HL-60 (cell line): Measurements from ENCODE around the gene MXD1.
A peak's percentile ranks its signal among the peaks of the same experiment; 100 is the strongest.

ENCODE experiments used
- DNase-seq, 2 experiments: peaks; one replicate each; pipeline ENCODE4 v3.0.0-alpha.2; 2010 to 2020; ENCODE audit warnings: low read depth in 1 of 2, low spot score in 1 of 2
- H3K27ac ChIP-seq: fragments of 250-450 bp; sonication (Bioruptor Pico); replicated peaks from 2 replicates; pipeline ENCODE4 v1.5.1; 2020; ENCODE audit warnings: mild to moderate bottlenecking, moderate library complexity
- H3K27me3 ChIP-seq: fragments of 250-450 bp; sonication (Bioruptor Pico); 2 replicates; pipeline ENCODE4 v1.5.1; 2021; ENCODE audit warnings: mild to moderate bottlenecking, moderate library complexity; ENCODE audit not compliant: insufficient read depth, poor library complexity, severe bottlenecking
- H3K4me3 ChIP-seq: replicated peaks from 2 replicates; pipeline ENCODE4 v1.5.1; 2011; ENCODE audit warnings: mild to moderate bottlenecking, control low read depth, low read length; ENCODE audit not compliant: insufficient read depth
- CTCF ChIP-seq: IDR thresholded peaks from one replicate; pipeline ENCODE4 v1.5.1; 2011; ENCODE audit warnings: low read length, control low read depth, inconsistent platforms; ENCODE audit not compliant: insufficient read depth
- GABPA ChIP-seq: IDR thresholded peaks from 2 replicates; pipeline ENCODE4 v1.6.1; 2012; ENCODE audit warnings: low read depth
- POLR2AphosphoS5 ChIP-seq: IDR thresholded peaks from 2 replicates; pipeline ENCODE4 v1.6.1; 2012; ENCODE audit warnings: low read depth
- REST ChIP-seq: IDR thresholded peaks from 2 replicates; pipeline ENCODE4 v1.6.1; 2012; ENCODE audit warnings: low read depth; ENCODE audit not compliant: insufficient replicate concordance
- SPI1 ChIP-seq: IDR thresholded peaks from 2 replicates; pipeline ENCODE4 v1.6.1; 2012; ENCODE audit warnings: low read depth, mild to moderate bottlenecking, borderline replicate concordance

Gene MXD1

GRCh38 chr2:69902213-69902922 lies 12.5 kb upstream of the MXD1 start:
- H3K27me3 ChIP-seq, result no peaks in the 10 kb centered on the region
- peak overlapping the region; percentile 71 for H3K27ac ChIP-seq
- peak; percentile 76 to 93 for DNase-seq
- TF ChIP-seq POLR2AphosphoS5, result peak; percentile 59
- TF ChIP-seq GABPA, result no peak
- no peak for TF ChIP-seq CTCF
- peak; percentile 82 for TF ChIP-seq SPI1
- H3K4me3 ChIP-seq, result no peak overlapping the region

- TF ChIP-seq POLR2AphosphoS5, result no peak
- no peak overlapping the region for H3K4me3 ChIP-seq
- no peaks in the 10 kb centered on the region for H3K27me3 ChIP-seq
- H3K27ac ChIP-seq, result no peak overlapping the region
- no peak for DNase-seq
Observed at GRCh38 chr2:69907216-69907615, 7.7 kb upstream of the MXD1 start.

GRCh38 chr2:69911985-69912563 lies 2.8 kb upstream of the MXD1 start:
- TF ChIP-seq SPI1, result no peak
- TF ChIP-seq CTCF, result no peak
- TF ChIP-seq REST, result no peak
- no peak overlapping the region for H3K4me3 ChIP-seq
- no peak overlapping the region for H3K27ac ChIP-seq
- no peaks in the 10 kb centered on the region for H3K27me3 ChIP-seq
- peak in 1 of 2 experiments; percentile 48 for DNase-seq

GRCh38 chr2:69914164-69914949 lies 552 bp upstream of the MXD1 start:
- H3K4me3 ChIP-seq, result peak overlapping the region; percentile 93
- TF ChIP-seq REST (peak; percentile 55), POLR2AphosphoS5 (peak; percentile 76), SPI1 (no peak), CTCF (no peak), GABPA (no peak)
- peak overlapping the region; percentile 95 for H3K27ac ChIP-seq
- DNase-seq, result peak; percentile 100
- H3K27me3 ChIP-seq, result no peaks in the 10 kb centered on the region
